Gastrocnemius medialis (tissue), 4 donors: ENCODE measurements around the gene RAB3D. TPM values are rescaled to one million over a fixed set of nuclear protein-coding genes. Genes with fewer than 3 reads are reported as not detected.
A peak's percentile ranks its signal among the peaks of the same experiment; 100 is the strongest.
"Not testable (repeated sequence)": the region's sequence is repeated elsewhere in the genome, so short reads cannot be mapped to it uniquely, and the experiment has no call there.

Experiments used
- ATAC-seq, 2 donors: fragments of 150-250 bp; one replicate each; pipeline ENCODE4 v1.9.1; 2016
- DNase-seq, 2 donors: peaks; one replicate each; pipeline ENCODE4 v3.0.0-alpha.2; 2019
- H3K27ac ChIP-seq, 4 donors: fragments of 200-600 bp; sonication (generic); 1 replicate in 1 of 4; 2 replicates in 3 of 4; pipeline ENCODE4 v1.5.1; 2016 to 2018; ENCODE audit warnings: mild to moderate bottlenecking in 2 of 4, moderate library complexity in 1 of 4
- H3K27me3 ChIP-seq, 3 donors: fragments of 200-600 bp; sonication (generic) in 2 of 3; 1 replicate in 1 of 3; 2 replicates in 2 of 3; pipeline versions ENCODE4 v1.5.1 to v1.6.0; 2016 to 2019; ENCODE audit warnings: mild to moderate bottlenecking in 1 of 3, moderate library complexity in 1 of 3
- H3K36me3 ChIP-seq, 2 donors: fragments of 200-600 bp; sonication (generic) in 1 of 2; one replicate each; pipeline ENCODE4 v1.5.1; 2017 to 2018
- H3K4me1 ChIP-seq, 2 donors: fragments of 200-600 bp; sonication (generic) in 1 of 2; one replicate each; pipeline ENCODE4 v1.5.1; 2016 to 2017; ENCODE audit warnings: mild to moderate bottlenecking in 2 of 2
- H3K4me3 ChIP-seq, 4 donors: fragments of 200-600 bp; sonication (generic) in 3 of 4; 1 replicate in 1 of 4; 2 replicates in 3 of 4; pipeline ENCODE4 v1.5.1; 2016 to 2019; ENCODE audit warnings: mild to moderate bottlenecking in 2 of 4
- H3K9me3 ChIP-seq, 3 donors: fragments of 200-600 bp; sonication (generic) in 2 of 3; 1 replicate in 1 of 3; 2 replicates in 2 of 3; pipeline ENCODE4 v1.5.1; 2016 to 2019
- CTCF ChIP-seq, 5 experiments: fragments of 450-650 bp in 3 of 5; fragments of 200-600 bp in 2 of 5; sonication (generic) in 2 of 5; IDR thresholded peaks in 4 of 5; conservative IDR thresholded peaks in 1 of 5; 1 replicate in 4 of 5; 2 replicates in 1 of 5; pipeline ENCODE4 v1.5.1; 2016 to 2019; ENCODE audit warnings: antibody characterized with exemption in 5 of 5, mild to moderate bottlenecking in 3 of 5, moderate library complexity in 3 of 5
- POLR2A ChIP-seq, 2 donors: fragments of 450-650 bp; IDR thresholded peaks; one replicate each; pipeline ENCODE4 v1.6.1; 2017; ENCODE audit warnings: antibody characterized with exemption in 2 of 2, mild to moderate bottlenecking in 2 of 2, moderate library complexity in 2 of 2
- in situ Hi-C, 4 donors: fragments of 200-750 bp; cut with MboI; loops; one replicate each; pipeline versions ENCODE4 v1.15.0 to v1.8.0; 2017; ENCODE audit warnings: low sequenced_read_pairs in 4 of 4
- intact Hi-C: fragments of 100-400 bp; cut with DNase I; formaldehyde crosslinking; loops from one replicate; pipeline ENCODE4 v1.15.1; 2023; ENCODE audit warnings: low total_unique reads
- total RNA-seq, 4 donors: library from RNA; depleted of rRNA; stranded (reverse); fragments of >200 nt; gene quantifications; one replicate each; pipeline versions ENCODE4 v1.1.0 to v1.2.3, GENCODE V29; 2016

RAB3D gene
- total RNA-seq, 4 donors from 2014 or later, result 1.5 to 3.9 (median 2.4) TPM

- ATAC-seq (no peak), DNase-seq (no peak)
- intact Hi-C loops (no loop called here), in situ Hi-C loops (no loop called here)
- Histone ChIP-seq H3K27me3 (no peaks in the 10 kb centered on the region), H3K27ac (peak overlapping the region; percentile 91 to 93 (median 93)), H3K4me1 (peaks cover 21 to 22% of the 10 kb centered on the region in 2 donors), H3K36me3 (peaks cover 0 to 6% of the 10 kb centered on the region in 2 donors), H3K4me3 (no peak overlapping the region), H3K9me3 (no peaks in the 10 kb centered on the region)
- TF ChIP-seq POLR2A (IDR thresholded peaks at IDR 0.05) (no peak), CTCF (IDR thresholded peaks at IDR 0.05 in 4 of 5, conservative IDR thresholded peaks at IDR 0.05 in 1 of 5) (no peak)
These were observed 8.1 kb upstream of the RAB3D start for GRCh38 chr19:11347546-11348039.

GRCh38 chr19:11346104-11346940, 6.9 kb upstream of the RAB3D start, which contains the start of the genes CCDC159 and TMEM205:
Gene CCDC159, plus strand, starts transcription at chr19:11346519. Its CDS starts 88 bp downstream, at chr19:11346607.
Gene TMEM205, minus strand, starts transcription at chr19:11346268. Its CDS starts 649 bp downstream, at chr19:11345619.
- TF ChIP-seq POLR2A (IDR thresholded peaks at IDR 0.05) (peak; percentile 75 to 91), CTCF (IDR thresholded peaks at IDR 0.05 in 4 of 5, conservative IDR thresholded peaks at IDR 0.05 in 1 of 5) (peak in 1 of 5 experiments; percentile 11)
- Histone ChIP-seq H3K27me3 (no peaks in the 10 kb centered on the region), H3K4me3 (peak within 1 kb of the TSS; percentile 78 to 92 (median 84)), H3K9me3 (no peaks in the 10 kb centered on the region), H3K4me1 (peaks cover 21 to 22% of the 10 kb centered on the region in 2 donors), H3K36me3 (peaks cover 0 to 17% of the 10 kb centered on the region in 2 donors), H3K27ac (peak within 1 kb of the TSS; percentile 91 to 93 (median 93))
- ATAC-seq (peak; percentile 95), DNase-seq (peak; percentile 99)
- intact Hi-C loops, result loop anchor here (1.0 kb wide), 1 partner anchor 28 kb away; the partner anchor contains the start of gene SWSAP1
- in situ Hi-C loops, result no loop called here

- peak overlapping the region; percentile 91 to 93 (median 93) for H3K27ac ChIP-seq
- no peaks in the 10 kb centered on the region for H3K9me3 ChIP-seq
- intact Hi-C loops (no loop called here), in situ Hi-C loops (no loop called here)
- H3K36me3 ChIP-seq, result peaks cover 0 to 21% of the 10 kb centered on the region in 2 donors
- ATAC-seq, result no peak
- TF ChIP-seq CTCF (IDR thresholded peaks at IDR 0.05 in 4 of 5, conservative IDR thresholded peaks at IDR 0.05 in 1 of 5) (no peak), POLR2A (IDR thresholded peaks at IDR 0.05) (no peak)
- no peak for DNase-seq
- H3K27me3 ChIP-seq, result no peaks in the 10 kb centered on the region
- peaks cover 21 to 23% of the 10 kb centered on the region in 2 donors for H3K4me1 ChIP-seq
- H3K4me3 ChIP-seq, result peak overlapping the region; percentile 78 to 92 (median 84)
These were observed 5.8 kb upstream of the RAB3D start for GRCh38 chr19:11345122-11345803.

GRCh38 chr19:11342429-11342828, 3.0 kb upstream of the RAB3D start:
- H3K36me3 ChIP-seq, result peaks cover 0 to 21% of the 10 kb centered on the region in 2 donors
- peaks cover 27 to 33% of the 10 kb centered on the region in 2 donors for H3K4me1 ChIP-seq
- H3K4me3 ChIP-seq, result no peak overlapping the region
- intact Hi-C loops (no loop called here), in situ Hi-C loops (no loop called here)
- DNase-seq (no peak), ATAC-seq (no peak)
- no peak for TF ChIP-seq POLR2A (IDR thresholded peaks at IDR 0.05)
- no peak for TF ChIP-seq CTCF (IDR thresholded peaks at IDR 0.05 in 4 of 5, conservative IDR thresholded peaks at IDR 0.05 in 1 of 5)
- H3K9me3 ChIP-seq, result no peaks in the 10 kb centered on the region
- no peak overlapping the region for H3K27ac ChIP-seq
- no peaks in the 10 kb centered on the region for H3K27me3 ChIP-seq

GRCh38 chr19:11340099-11340467, 626 bp upstream of the RAB3D start:
- H3K4me1 ChIP-seq, result peaks cover 17 to 23% of the 10 kb centered on the region in 2 donors

More at GRCh38 chr19:11340099-11340467, 626 bp upstream of the RAB3D start:
- H3K27me3 ChIP-seq, DNase-seq, intact Hi-C loops, H3K9me3 ChIP-seq, in situ Hi-C loops, ATAC-seq: not testable (repeated sequence)
- Histone ChIP-seq H3K4me3 (peak overlapping the region in 1 of 4 donors; percentile 63), H3K36me3 (peaks cover 0 to 33% of the 10 kb centered on the region in 2 donors), H3K27ac (peak overlapping the region in 3 of 4 donors; percentile 41 to 68 (median 63))
